Measurements from ENCODE around the gene SYNE3.

- no peak for TF ChIP-seq RFX5 (IDR thresholded peaks at IDR 0.05; ENCODE audit: low read depth, low read length)
- TF ChIP-seq MAFK (IDR thresholded peaks at IDR 0.05; ENCODE audit: low read length): no peak
- no peak for TF ChIP-seq BRF2 (IDR thresholded peaks at IDR 0.05; ENCODE audit: borderline replicate concordance, insufficient read depth, insufficient read length)
- no peak for TF ChIP-seq MED1 (CRISPR knock-in tag; IDR thresholded peaks at IDR 0.05; ENCODE audit: borderline replicate concordance)
- TF ChIP-seq CTCF (IDR thresholded peaks at IDR 0.05 in 2 of 3, conservative IDR thresholded peaks at IDR 0.05 in 1 of 3; ENCODE audit: insufficient read depth in 2 of 3, low read depth in 1 of 3, low read length in 3 of 3): no peak
Observed at GRCh38 chr14:95481391-95482022, 34.9 kb downstream of the SYNE3 start.
